OCI-LY7 (cell line): ENCODE measurements around the gene BTBD18. TPM values are rescaled to one million over a fixed set of nuclear protein-coding genes. Genes with fewer than 3 reads are reported as not detected.

Experiments
- BruUV-seq: library from RNA; stranded (reverse); fragments of 400-500 nt; replicated peaks from 2 replicates; lab custom pipeline; 2021; lab: Mats Ljungman, UMichigan
- CTCF ChIA-PET: fragments of 300-600 bp; sonication (Branson Sonifier 250); formaldehyde crosslinking; loops from one replicate; lab custom pipeline; 2022; ENCODE audit warnings: antibody characterized with exemption; ENCODE audit not compliant: unreplicated experiment; lab: Charles Lee
- POLR2A ChIA-PET: fragments of 300-600 bp; sonication (Branson Sonifier 250); formaldehyde crosslinking; loops from one replicate; lab custom pipeline; 2022; ENCODE audit warnings: antibody characterized with exemption; lab: Charles Lee
- DNase-seq: peaks from one replicate; pipeline ENCODE4 v3.0.0-alpha.2; 2015; ENCODE audit warnings: low spot score
- H2AFZ ChIP-seq: fragments of 200-600 bp; sonication (generic), shearing (Covaris generic); 2 replicates; pipeline ENCODE4 v1.6.1; 2014; ENCODE audit warnings: mild to moderate bottlenecking, antibody characterized with exemption, low read length, moderate library complexity
- H3K27ac ChIP-seq: fragments of 200-600 bp; sonication (generic); 2 replicates; pipeline ENCODE4 v1.5.1; 2014; ENCODE audit warnings: mixed run types, low read depth, mild to moderate bottlenecking, moderate library complexity, low read length, inconsistent platforms; ENCODE audit not compliant: poor library complexity, severe bottlenecking
- H3K36me3 ChIP-seq: fragments of 200-600 bp; sonication (generic); 2 replicates; pipeline ENCODE4 v1.6.1; 2014; ENCODE audit warnings: mild to moderate bottlenecking, antibody characterized with exemption, low read length, moderate library complexity, mixed read lengths; ENCODE audit not compliant: insufficient read depth
- H3K4me1 ChIP-seq: fragments of 200-600 bp; sonication (generic); 2 replicates; pipeline ENCODE4 v1.5.1; 2014; ENCODE audit warnings: mild to moderate bottlenecking, low read length; ENCODE audit not compliant: insufficient read depth, poor library complexity, severe bottlenecking
- H3K4me2 ChIP-seq: fragments of 200-600 bp; sonication (generic); 2 replicates; pipeline ENCODE4 v1.6.1; 2014; ENCODE audit warnings: mild to moderate bottlenecking, low read length
- H3K4me3 ChIP-seq: fragments of 200-600 bp; sonication (generic); 2 replicates; pipeline ENCODE4 v1.5.1; 2014; ENCODE audit warnings: mild to moderate bottlenecking, low read depth, low read length; ENCODE audit not compliant: poor library complexity, severe bottlenecking
- H3K79me2 ChIP-seq: fragments of 200-600 bp; sonication (generic); 2 replicates; pipeline ENCODE4 v1.6.1; 2016; ENCODE audit warnings: low read depth, mild to moderate bottlenecking, low read length, moderate library complexity, mixed read lengths; ENCODE audit not compliant: insufficient read depth
- H3K9me2 ChIP-seq: fragments of 200-600 bp; sonication (generic); 2 replicates; pipeline ENCODE4 v1.6.1; 2016; ENCODE audit warnings: mild to moderate bottlenecking, low read length, mixed read lengths; ENCODE audit not compliant: insufficient read depth
- H3K9me3 ChIP-seq: fragments of 200-600 bp; sonication (generic); 2 replicates; pipeline ENCODE4 v1.6.1; 2014; ENCODE audit warnings: mild to moderate bottlenecking, mixed run types, low read length, mixed read lengths
- H4K20me1 ChIP-seq: fragments of 200-600 bp; sonication (generic); 2 replicates; pipeline ENCODE4 v1.6.1; 2014; ENCODE audit warnings: mild to moderate bottlenecking, antibody characterized with exemption, low read length, moderate library complexity, mixed read lengths; ENCODE audit not compliant: insufficient read depth
- CTCF ChIP-seq: fragments of 200-600 bp; sonication (generic); conservative IDR thresholded peaks from 2 replicates; pipeline ENCODE4 v1.5.1; 2014; ENCODE audit warnings: mild to moderate bottlenecking, antibody characterized with exemption, low read length, moderate library complexity, mixed read lengths
- EZH2phosphoT487 ChIP-seq: fragments of 200-600 bp; sonication (generic); IDR thresholded peaks from 2 replicates; pipeline ENCODE4 v1.6.1; 2018; ENCODE audit warnings: low read depth, borderline replicate concordance, mild to moderate bottlenecking, mixed run types, antibody characterized with exemption, low read length, moderate library complexity, mixed read lengths
- intact Hi-C: fragments of 100-400 bp; cut with micrococcal nuclease; formaldehyde crosslinking; loops from one replicate; pipeline ENCODE4 v1.10.0; 2022; ENCODE audit not compliant: unreplicated experiment
- total RNA-seq, 2 experiments: library from RNA; depleted of rRNA in 1 of 2; stranded (reverse); fragments of >200 nt in 1 of 2; shearing (Covaris generic) in 1 of 2; gene quantifications; 2 replicates each; pipeline ENCODE4 v1.2.3, GENCODE V29; 2014 to 2022

BTBD18 gene
- total RNA-seq, 2 experiments from 2014 or later = not detected

GRCh38 chr11:57746920-57747319 is 4.7 kb downstream of the BTBD18 start:
- intact Hi-C loops = loop anchor here (10.0 kb wide), 1 partner anchor 778 kb away; no protein-coding TSS in a partner anchor
- peaks cover 60% of the 10 kb centered on the region for H3K36me3 ChIP-seq
- no peaks in the 10 kb centered on the region for H3K9me3 ChIP-seq
- H2AFZ ChIP-seq = no peak overlapping the region
- H4K20me1 ChIP-seq = peaks cover 6% of the 10 kb centered on the region; the same call in 1 of the 2 replicates
- ChIA-PET CTCF (no interaction called here), POLR2A (interaction anchor here (0.6 kb wide), 2 partner anchors 24 to 41 kb away, joined by 4 read pairs; no protein-coding TSS in a partner anchor)
- H3K4me2 ChIP-seq = no peak overlapping the region
- H3K27ac ChIP-seq = no peak overlapping the region
- H3K4me3 ChIP-seq = no peak overlapping the region
- no TSS peak for BruUV-seq
- TF ChIP-seq CTCF (no peak), EZH2phosphoT487 (no peak)
- H3K9me2 ChIP-seq = no peaks in the 10 kb centered on the region
- H3K4me1 ChIP-seq = peaks cover 11% of the 10 kb centered on the region
- H3K79me2 ChIP-seq = peaks cover 18% of the 10 kb centered on the region
- DNase-seq = no peak

- H3K79me2 ChIP-seq = peaks cover 22% of the 10 kb centered on the region
- no peaks in the 10 kb centered on the region for H3K9me2 ChIP-seq
- no peak overlapping the region for H3K4me3 ChIP-seq
- intact Hi-C loops = loop anchor here (10.0 kb wide), 1 partner anchor 780 kb away; no protein-coding TSS in a partner anchor
- H3K27ac ChIP-seq = no peak overlapping the region
- no peak for TF ChIP-seq CTCF
- no peak for TF ChIP-seq EZH2phosphoT487
- no peak for DNase-seq
- BruUV-seq = no TSS peak
- no peak overlapping the region for H2AFZ ChIP-seq
- ChIA-PET POLR2A (interaction anchor here (0.6 to 1.1 kb wide), 3 partner anchors 8 to 45 kb away, joined by 3 read pairs; no protein-coding TSS in a partner anchor), CTCF (no interaction called here)
- H3K4me1 ChIP-seq = peaks cover 19% of the 10 kb centered on the region
- H3K9me3 ChIP-seq = no peaks in the 10 kb centered on the region
- peaks cover 6% of the 10 kb centered on the region; the same call in 1 of the 2 replicates for H4K20me1 ChIP-seq
- H3K36me3 ChIP-seq = peaks cover 71% of the 10 kb centered on the region
- no peak overlapping the region for H3K4me2 ChIP-seq
These were observed 6.4 kb downstream of the BTBD18 start for GRCh38 chr11:57745206-57745605.

GRCh38 chr11:57744357-57744756 is 7.3 kb downstream of the BTBD18 start:
- Histone ChIP-seq H3K9me2 (no peaks in the 10 kb centered on the region), H3K4me1 (peaks cover 20% of the 10 kb centered on the region), H3K4me3 (no peak overlapping the region), H2AFZ (no peak overlapping the region), H3K79me2 (peaks cover 22% of the 10 kb centered on the region), H4K20me1 (peaks cover 6% of the 10 kb centered on the region; the same call in 1 of the 2 replicates), H3K27ac (no peak overlapping the region), H3K4me2 (no peak overlapping the region), H3K9me3 (no peaks in the 10 kb centered on the region), H3K36me3 (peaks cover 79% of the 10 kb centered on the region)
- ChIA-PET POLR2A (interaction anchor here (0.6 to 1.5 kb wide), 4 partner anchors 17 to 57 kb away, joined by 3 to 4 read pairs (median 4); no protein-coding TSS in a partner anchor), CTCF (no interaction called here)
- DNase-seq = no peak
- TF ChIP-seq CTCF (no peak), EZH2phosphoT487 (no peak)
- intact Hi-C loops = loop anchor here (5.0 to 10.0 kb wide), 3 partner anchors 407 to 833 kb away; partner anchors contain the start of genes LPXN, P2RX3, SSRP1 and ZFP91
- BruUV-seq = no TSS peak
